C4-2B (cell line): Measurements from ENCODE around the gene DUSP6.

ENCODE experiments used
- CTCF ChIP-seq: fragments of 450-650 bp; conservative IDR thresholded peaks from 2 replicates; pipeline ENCODE4 v1.5.1; 2017; ENCODE audit warnings: mild to moderate bottlenecking
- ZFX ChIP-seq: fragments of 450-650 bp; IDR thresholded peaks from 2 replicates; pipeline ENCODE4 v1.6.1; 2017

GRCh38 chr12:89328151-89329030 lies 23.9 kb downstream of the DUSP6 start:
- TF ChIP-seq CTCF (no peak), ZFX (no peak)
